Tongue (tissue), 2 donors: Measurements from ENCODE around the gene KIF20B. TPM values are rescaled to one million over a fixed set of nuclear protein-coding genes. Genes with fewer than 3 reads are reported as not detected.

Experiments
- DNase-seq: peaks from one replicate; pipeline ENCODE4 v3.0.0-alpha.2; 2015
- total RNA-seq: library from RNA; depleted of rRNA; stranded (reverse); fragments of >200 nt; gene quantifications from one replicate; pipeline ENCODE4 v1.2.3, GENCODE V29; 2014

The KIF20B gene
- total RNA-seq, result 10.9 TPM

DNA sequence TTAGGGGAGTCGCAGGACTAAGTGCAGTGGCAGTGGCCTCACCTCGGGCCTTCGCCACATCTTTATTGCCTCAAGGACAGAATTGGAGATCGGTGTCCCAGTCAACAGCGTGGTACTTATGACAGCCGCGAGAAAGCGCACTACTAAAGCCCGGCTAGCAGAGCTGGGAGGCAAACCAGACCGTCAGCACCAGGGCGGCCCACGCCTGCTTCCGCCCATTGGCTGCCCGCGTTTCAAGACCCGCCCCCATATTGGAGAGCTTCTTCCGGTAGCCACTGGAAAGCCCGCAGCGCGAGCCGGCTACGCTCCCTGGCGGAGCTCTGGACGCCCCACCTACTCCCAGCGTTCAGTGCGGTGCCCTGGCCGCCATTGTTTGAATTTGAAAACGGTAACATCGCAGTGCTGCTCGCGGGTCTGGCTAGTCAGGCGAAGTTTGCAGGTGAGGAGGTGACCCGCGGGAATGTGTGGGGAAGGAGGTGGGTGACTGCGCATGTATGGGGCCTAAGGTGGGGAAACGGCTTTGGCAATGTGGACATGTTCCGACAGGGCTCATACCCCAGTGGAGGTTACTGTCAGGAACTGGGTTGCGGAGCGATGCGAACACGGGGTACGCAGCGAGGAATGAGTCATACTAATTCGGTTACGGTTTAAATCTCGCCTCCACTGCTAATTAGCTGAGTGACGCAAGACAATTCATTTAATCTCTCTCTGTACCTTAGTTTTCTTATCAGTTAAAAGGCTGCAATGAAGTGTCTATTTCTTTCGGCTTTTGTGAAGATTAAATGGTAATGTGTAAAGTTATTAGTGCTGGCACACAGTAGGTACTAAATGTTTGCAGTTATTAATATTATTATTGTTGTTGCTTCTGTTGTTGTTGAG is at the start of gene KIF20B:
KIF20B (plus strand) TSS at position 349 of the 879 bp plus-strand sequence. CDS start 3,705 bp downstream, outside the sequence.
- peak; percentile 98 for DNase-seq

DNA sequence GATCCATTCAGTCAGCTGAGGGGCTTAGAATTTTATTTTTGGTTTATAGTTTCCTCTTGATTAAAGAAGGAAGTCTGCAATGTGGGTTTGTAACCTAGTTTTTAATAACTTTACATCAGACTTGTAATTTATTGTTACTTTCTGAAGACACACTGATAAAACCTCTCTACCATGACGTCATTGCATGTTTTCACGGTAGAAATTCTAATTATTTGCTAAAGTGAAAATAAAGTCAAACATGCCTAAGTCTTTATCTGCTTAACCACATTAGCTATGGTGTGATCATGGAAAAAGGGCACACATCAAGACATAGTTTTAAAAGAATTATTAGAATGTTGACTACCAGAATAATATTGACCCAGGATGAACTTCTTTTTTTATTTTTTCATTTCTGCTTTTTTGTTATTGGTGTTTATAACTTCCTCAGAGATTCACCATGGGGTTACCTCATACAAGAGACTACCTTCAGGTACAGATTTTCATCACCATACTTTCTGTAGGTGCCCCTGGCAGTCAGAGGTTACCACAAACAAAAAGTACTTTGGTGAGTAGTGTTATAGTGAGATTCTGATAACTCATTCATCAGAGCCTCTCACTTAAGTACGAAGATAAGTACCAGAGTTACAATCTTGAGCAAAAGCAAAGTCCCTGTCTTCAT is 49.3 kb upstream of the KIF20B start:
- no peak for DNase-seq

- no peak for DNase-seq
These were observed 48.5 kb upstream of the KIF20B start for GRCh38 chr10:89652806-89653370.

- no peak for DNase-seq
These were observed 48.0 kb upstream of the KIF20B start for GRCh38 chr10:89653410-89653869.

GRCh38 chr10:89655722-89656121 is 45.7 kb upstream of the KIF20B start:
- DNase-seq, result no peak

- no peak for DNase-seq
These were observed 44.1 kb upstream of the KIF20B start for GRCh38 chr10:89657302-89657701.

DNA sequence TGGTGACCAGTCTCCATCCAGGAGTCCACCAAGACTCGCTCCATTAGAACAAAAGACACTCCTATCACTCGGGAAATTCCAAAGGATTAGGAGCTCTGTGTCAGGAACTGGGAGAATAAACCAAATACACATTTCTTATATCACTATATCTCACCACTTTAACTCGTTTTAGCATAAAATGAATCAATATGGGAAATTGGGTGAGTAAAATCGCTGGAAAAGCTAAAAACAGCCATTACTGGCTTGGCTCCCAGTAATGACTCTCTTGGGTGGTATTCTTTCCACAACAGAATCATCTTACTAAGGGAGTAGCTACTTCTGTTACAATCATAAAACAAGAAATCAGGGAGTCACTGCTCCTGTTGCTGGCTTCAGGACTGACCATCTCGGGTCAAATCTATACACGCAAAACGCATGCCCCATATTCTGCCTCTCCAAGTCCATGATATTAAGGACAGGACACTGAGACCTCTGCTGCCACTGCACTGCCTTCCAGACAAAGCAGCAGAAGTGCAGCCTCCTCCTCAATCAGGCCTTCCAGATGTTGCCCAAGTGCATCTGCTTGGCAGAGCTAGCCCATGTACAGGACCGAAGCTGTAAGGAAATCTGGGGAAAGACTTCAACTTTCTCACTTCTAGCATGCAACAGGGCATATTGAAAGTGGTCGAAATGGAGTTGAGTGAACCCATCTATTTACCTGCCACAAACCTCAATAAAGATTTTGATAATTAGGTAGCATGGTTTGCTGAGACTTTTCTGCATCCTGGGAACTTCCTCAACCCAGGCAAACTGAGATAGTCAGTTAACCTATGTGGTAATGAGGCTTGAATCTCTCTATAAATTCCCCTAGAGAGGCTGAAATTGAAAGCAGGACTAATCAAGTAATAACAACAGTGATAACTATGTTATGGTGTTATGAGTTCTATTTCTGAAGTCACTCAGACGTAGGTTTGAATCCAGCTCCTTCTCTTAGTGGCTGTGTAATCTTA is 42.0 kb upstream of the KIF20B start:
- DNase-seq, result peak; percentile 62

GRCh38 chr10:89662596-89662995 is 38.8 kb upstream of the KIF20B start:
- no peak for DNase-seq

DNA sequence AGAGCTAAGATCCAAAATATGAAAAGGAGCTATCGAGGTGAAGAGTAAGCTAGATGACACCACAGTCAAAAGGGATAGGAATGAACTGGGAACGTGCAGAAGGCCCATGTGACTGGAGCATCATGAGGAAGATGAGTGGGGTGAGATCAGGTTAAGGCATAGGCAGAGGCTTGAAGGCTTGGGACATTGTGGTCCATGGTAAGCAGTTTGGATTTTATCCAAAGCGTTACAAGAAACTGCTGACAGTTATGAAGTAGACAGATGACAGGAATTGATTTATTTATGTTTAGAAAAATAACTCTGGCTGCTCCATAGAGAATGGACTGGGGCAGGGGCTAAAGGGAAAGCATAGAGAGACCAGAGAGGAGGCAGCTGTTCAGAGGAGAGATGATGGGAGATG is 38.2 kb upstream of the KIF20B start:
- DNase-seq, result peak; percentile 44

DNA sequence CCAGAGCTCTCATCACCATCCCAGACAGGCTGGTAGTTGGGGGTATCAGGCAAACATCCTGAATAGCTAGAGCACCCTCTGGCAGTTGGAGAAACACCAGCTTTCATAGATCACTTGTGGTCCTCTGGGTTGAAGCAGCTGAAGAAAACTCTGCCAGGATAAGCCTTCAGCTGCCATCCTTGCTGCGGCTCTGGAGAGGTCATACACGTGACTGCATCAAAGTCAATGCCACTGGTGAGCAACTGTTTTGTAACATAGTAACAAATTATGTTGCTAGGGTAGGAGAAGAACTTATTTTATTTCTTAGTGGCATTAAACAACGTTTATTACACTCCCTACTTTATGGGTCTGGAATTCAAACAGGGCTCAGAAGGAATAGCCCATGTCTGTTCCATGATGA is 37.2 kb upstream of the KIF20B start:
- DNase-seq, result peak; percentile 92

DNA sequence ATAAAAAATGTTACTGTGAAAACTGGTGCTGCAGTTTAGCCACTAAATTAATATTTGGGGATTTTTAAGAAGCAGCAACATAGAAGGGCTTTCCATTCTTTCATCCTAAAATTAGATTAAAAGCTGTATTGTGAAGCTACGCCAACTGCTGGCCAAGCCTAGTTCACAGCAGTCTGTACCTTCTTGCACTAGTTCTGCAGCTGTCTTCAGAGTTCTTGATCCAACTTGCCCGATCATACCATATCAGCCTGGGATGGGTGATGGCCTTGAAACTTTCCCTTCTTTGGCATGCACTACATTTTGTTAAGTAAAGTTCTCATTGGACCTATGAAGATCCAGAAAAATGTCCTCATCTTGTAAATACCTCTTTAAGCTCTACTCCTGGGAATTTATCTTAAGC is 36.1 kb upstream of the KIF20B start:
- DNase-seq, result peak; percentile 66

DNA sequence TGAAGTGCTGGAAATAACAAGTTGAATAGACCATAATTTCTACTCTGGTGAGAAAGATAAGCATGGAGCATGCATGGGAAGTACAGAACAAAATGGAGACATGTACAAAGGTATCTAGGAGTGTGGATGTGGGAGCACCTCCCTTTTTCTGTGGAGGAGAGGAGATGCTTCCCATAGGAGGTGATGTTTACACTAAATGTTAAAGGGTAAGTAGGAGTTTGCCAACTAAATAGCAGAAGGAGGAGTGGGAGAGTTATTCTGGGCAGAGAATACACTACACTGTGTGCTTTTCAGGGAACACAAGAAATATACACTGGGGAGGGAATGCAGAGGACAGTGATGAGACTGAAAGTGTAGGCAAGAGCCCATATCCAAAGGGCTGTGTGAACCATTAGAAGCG is 35.3 kb upstream of the KIF20B start:
- no peak for DNase-seq

GRCh38 chr10:89668386-89669071 is 32.9 kb upstream of the KIF20B start:
- DNase-seq, result peak; percentile 75

GRCh38 chr10:89669985-89670384 is 31.4 kb upstream of the KIF20B start:
- DNase-seq, result no peak

DNA sequence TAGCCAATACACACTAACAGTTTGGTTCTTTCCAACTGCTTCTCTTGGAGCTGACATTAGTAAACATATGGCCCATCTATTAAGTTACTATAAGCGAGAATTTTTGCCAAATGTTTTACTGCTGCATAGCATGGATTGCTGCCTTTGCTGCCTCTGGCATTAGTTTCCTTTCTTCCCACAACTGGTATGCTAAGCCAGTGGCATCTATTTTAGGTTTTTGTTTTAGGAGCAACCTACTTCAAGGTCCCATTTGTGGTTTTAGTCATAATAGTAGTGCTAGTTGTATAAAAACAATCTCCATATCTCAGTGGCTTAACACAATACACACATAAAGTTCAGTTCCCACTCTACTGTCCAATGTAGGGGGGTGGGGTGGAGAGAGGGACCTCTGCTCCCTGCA is 30.5 kb upstream of the KIF20B start:
- DNase-seq, result peak; percentile 29

- no peak for DNase-seq
These were observed 24.0 kb upstream of the KIF20B start for GRCh38 chr10:89677341-89677740.

- no peak for DNase-seq
These were observed 21.4 kb upstream of the KIF20B start for GRCh38 chr10:89679986-89680385.

DNA sequence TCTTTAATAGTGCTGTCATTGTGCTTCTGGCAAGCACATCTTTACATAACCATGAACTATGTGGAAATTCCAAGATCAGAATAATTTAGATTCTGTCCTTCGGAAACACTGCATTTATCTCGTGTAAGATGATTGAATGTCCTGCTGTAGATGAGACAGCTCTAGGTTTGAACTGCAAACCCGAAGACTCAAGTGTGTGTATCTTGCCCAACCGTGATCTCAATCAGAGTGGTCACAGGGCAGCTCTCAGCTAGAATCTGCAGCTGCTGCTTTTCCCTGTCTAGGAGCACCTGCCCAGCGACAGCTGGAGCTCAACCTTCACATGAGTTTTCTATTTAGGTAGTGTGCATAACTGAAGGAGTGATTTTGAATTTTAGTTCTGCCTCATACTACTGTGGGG is 17.5 kb upstream of the KIF20B start:
- DNase-seq, result peak; percentile 80

DNA sequence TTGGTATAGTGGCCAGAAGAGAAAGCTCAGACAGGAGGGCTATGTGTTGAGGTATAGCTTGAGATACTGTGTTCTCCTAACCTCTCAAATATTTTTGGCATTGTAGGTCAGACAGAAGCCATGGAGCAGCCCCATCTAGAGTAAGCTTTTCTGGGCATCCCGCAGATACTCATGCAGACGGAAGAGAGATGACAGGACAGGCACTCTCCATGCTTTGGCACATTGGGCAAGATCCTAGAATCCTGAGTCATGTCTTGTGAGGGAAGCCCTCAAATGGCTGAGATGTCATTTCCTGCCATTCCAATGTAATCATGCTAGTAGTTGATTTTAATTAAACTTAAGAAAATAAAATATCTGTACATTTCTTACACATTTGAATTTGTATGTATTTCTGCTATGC is 16.8 kb upstream of the KIF20B start:
- DNase-seq, result no peak

DNA sequence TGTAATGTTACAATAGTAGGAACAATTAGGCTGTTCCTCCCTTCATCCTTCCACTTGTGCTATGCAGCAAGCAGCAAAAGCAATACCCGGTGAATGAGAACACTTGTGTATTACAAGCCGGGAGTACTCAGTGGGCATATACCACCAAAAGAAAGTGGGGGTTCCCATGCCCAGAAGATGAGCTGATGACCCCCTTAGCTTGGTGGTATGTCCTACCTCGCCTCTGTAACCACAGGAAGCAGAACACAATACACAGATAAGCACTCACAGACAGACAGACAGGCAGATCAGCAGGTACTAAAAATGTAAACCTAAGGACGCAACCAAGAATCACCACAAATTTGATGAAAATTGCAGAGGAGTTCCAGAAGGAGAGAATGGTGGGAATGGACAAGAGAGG is 15.5 kb upstream of the KIF20B start:
- DNase-seq, result no peak

GRCh38 chr10:89690027-89690426 is 11.4 kb upstream of the KIF20B start:
- no peak for DNase-seq
